ENCODE data around the gene BCL7B.
"Not testable (repeated sequence)": the region's sequence is repeated elsewhere in the genome, so short reads cannot be mapped to it uniquely, and the experiment has no call there.

The BCL7B gene

GRCh38 chr7:73496626-73497025, 60.9 kb downstream of the BCL7B start:
- Histone ChIP-seq H3K27ac (ENCODE audit: low read depth, low read length) (no peak overlapping the region), H3K36me3 (ENCODE audit: insufficient read depth, low read length) (peaks cover 41% of the 10 kb centered on the region), H3K79me2 (ENCODE audit: control insufficient read depth, insufficient read depth, low read length, unreplicated experiment) (peaks cover 59% of the 10 kb centered on the region)

GRCh38 chr7:73495507-73495906, 62.0 kb downstream of the BCL7B start:
- not testable (repeated sequence) for H3K27me3 ChIP-seq (ENCODE audit: insufficient read depth, low read length); H3K4me1 ChIP-seq (ENCODE audit: control insufficient read depth, insufficient read depth, low read length, unreplicated experiment); H3K27ac ChIP-seq (ENCODE audit: low read depth, low read length); H2AFZ ChIP-seq (ENCODE audit: low read length, unreplicated experiment); H3K4me3 ChIP-seq (ENCODE audit: low read depth, low read length)
- peaks cover 54% of the 10 kb centered on the region for H3K79me2 ChIP-seq (ENCODE audit: control insufficient read depth, insufficient read depth, low read length, unreplicated experiment)
- peaks cover 43% of the 10 kb centered on the region for H3K36me3 ChIP-seq (ENCODE audit: insufficient read depth, low read length)

More at GRCh38 chr7:73496626-73497025, 60.9 kb downstream of the BCL7B start:
- no peak overlapping the region for H3K4me3 ChIP-seq (ENCODE audit: low read depth, low read length)
- no peaks in the 10 kb centered on the region for H3K27me3 ChIP-seq (ENCODE audit: insufficient read depth, low read length)
- H2AFZ ChIP-seq (ENCODE audit: low read length, unreplicated experiment), result no peak overlapping the region
- H3K4me1 ChIP-seq (ENCODE audit: control insufficient read depth, insufficient read depth, low read length, unreplicated experiment), result no peaks in the 10 kb centered on the region

GRCh38 chr7:73489976-73490375, 67.5 kb downstream of the BCL7B start:
- Histone ChIP-seq H3K79me2 (ENCODE audit: control insufficient read depth, insufficient read depth, low read length, unreplicated experiment) (peaks cover 40% of the 10 kb centered on the region), H2AFZ (ENCODE audit: low read length, unreplicated experiment) (no peak overlapping the region), H3K36me3 (ENCODE audit: insufficient read depth, low read length) (peaks cover 36% of the 10 kb centered on the region), H3K4me1 (ENCODE audit: control insufficient read depth, insufficient read depth, low read length, unreplicated experiment) (no peaks in the 10 kb centered on the region), H3K27me3 (ENCODE audit: insufficient read depth, low read length) (no peaks in the 10 kb centered on the region), H3K27ac (ENCODE audit: low read depth, low read length) (no peak overlapping the region), H3K4me3 (ENCODE audit: low read depth, low read length) (no peak overlapping the region)

GRCh38 chr7:73487486-73487885, 70.0 kb downstream of the BCL7B start:
- no peaks in the 10 kb centered on the region for H3K4me1 ChIP-seq (ENCODE audit: control insufficient read depth, insufficient read depth, low read length, unreplicated experiment)
- H3K36me3 ChIP-seq (ENCODE audit: insufficient read depth, low read length), result peaks cover 39% of the 10 kb centered on the region
- peaks cover 46% of the 10 kb centered on the region for H3K79me2 ChIP-seq (ENCODE audit: control insufficient read depth, insufficient read depth, low read length, unreplicated experiment)
- no peaks in the 10 kb centered on the region for H3K27me3 ChIP-seq (ENCODE audit: insufficient read depth, low read length)
- no peak overlapping the region for H2AFZ ChIP-seq (ENCODE audit: low read length, unreplicated experiment)
- no peak overlapping the region for H3K4me3 ChIP-seq (ENCODE audit: low read depth, low read length)
- peak overlapping the region; percentile 18; the same call in 1 of the 2 replicates for H3K27ac ChIP-seq (ENCODE audit: low read depth, low read length)

Measured in ACC112 (cell line).